A673 (cell line): ENCODE measurements around the gene SPRYD3.

ENCODE experiments used
- CTCF ChIP-seq: fragments of 300-800, 200-600 bp; sonication (generic); conservative IDR thresholded peaks from 2 replicates; pipeline ENCODE4 v1.5.1; 2017; ENCODE audit warnings: low read depth, mild to moderate bottlenecking, antibody characterized with exemption, low read length, moderate library complexity, mixed read lengths
- EZH2 ChIP-seq: fragments of 200-600 bp; sonication (generic); IDR thresholded peaks from 2 replicates; pipeline ENCODE4 v1.6.1; 2017; ENCODE audit warnings: borderline replicate concordance, low read depth, mild to moderate bottlenecking, mixed read lengths, antibody characterized with exemption, low read length; ENCODE audit not compliant: poor library complexity, severe bottlenecking

GRCh38 chr12:53062011-53062961, 16.9 kb downstream of the SPRYD3 start:
- TF ChIP-seq CTCF, result no peak
- TF ChIP-seq EZH2, result no peak
